HT-29 (cell line): Measurements from ENCODE around the gene PIK3CD. TPM values are rescaled to one million over a fixed set of nuclear protein-coding genes. Genes with fewer than 3 reads are reported as not detected.
A peak's percentile ranks its signal among the peaks of the same experiment; 100 is the strongest.
"Not testable (repeated sequence)": the region's sequence is repeated elsewhere in the genome, so short reads cannot be mapped to it uniquely, and the experiment has no call there.

Source experiments
- DNase-seq: peaks from one replicate; pipeline ENCODE4 v3.0.0-alpha.2; 2015; ENCODE audit warnings: low spot score
- total RNA-seq: library from RNA; depleted of rRNA; stranded (reverse); fragments of >200 nt; shearing (Covaris generic); gene quantifications from 2 replicates; pipeline ENCODE4 v1.2.3, GENCODE V29; 2014

The PIK3CD gene
- total RNA-seq, 1 experiment from 2014 or later: 0.05 TPM

DNA sequence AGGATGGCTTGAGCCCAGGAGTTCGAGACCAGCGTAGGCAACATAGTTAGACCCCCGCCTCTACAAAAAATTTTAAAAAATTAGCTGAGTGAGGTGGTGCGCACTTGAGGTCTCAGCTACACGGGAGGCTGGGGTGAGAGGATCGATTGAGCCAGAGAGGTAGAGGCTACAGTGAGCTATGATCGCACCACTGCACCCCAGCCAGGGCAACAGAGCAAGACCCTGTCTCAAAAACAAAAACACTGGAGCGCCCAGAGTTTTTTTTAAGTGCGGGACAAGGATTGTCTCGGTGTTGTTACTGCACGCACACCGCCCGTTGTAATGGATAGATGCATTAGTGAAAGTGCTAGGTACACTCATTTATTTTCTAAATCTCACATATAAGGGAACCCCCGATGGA lies 37.1 kb downstream of the PIK3CD start:
- no peak for DNase-seq

- DNase-seq: peak; percentile 46
These were observed 37.6 kb downstream of the PIK3CD start for GRCh38 chr1:9689011-9689706.

GRCh38 chr1:9689971-9690381 lies 38.4 kb downstream of the PIK3CD start:
- DNase-seq: no peak

- DNase-seq: no peak
These were observed 39.0 kb downstream of the PIK3CD start for GRCh38 chr1:9690440-9691107.

DNA sequence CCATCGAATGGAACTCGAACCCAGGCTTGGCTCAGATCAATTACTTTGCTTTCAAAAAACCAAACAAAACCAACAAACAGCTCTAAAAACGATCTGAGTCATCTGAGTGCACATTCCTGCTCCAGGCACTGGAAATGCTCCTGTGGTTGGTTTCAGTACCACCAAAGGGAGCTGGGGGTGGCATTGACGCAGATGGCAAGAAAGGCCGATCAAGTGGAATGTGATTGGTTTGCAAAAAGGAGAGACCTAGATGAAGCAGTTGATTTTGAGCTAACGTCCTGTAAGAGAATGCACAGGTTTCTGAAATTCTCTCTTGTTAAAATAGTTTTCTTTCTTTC lies 39.5 kb downstream of the PIK3CD start:
- DNase-seq: no peak

GRCh38 chr1:9691691-9692090 lies 40.2 kb downstream of the PIK3CD start:
- DNase-seq: no peak

- no peak for DNase-seq
These were observed 45.3 kb downstream of the PIK3CD start for GRCh38 chr1:9696793-9697192.

GRCh38 chr1:9699361-9699760 lies 47.8 kb downstream of the PIK3CD start:
- DNase-seq: no peak

DNA sequence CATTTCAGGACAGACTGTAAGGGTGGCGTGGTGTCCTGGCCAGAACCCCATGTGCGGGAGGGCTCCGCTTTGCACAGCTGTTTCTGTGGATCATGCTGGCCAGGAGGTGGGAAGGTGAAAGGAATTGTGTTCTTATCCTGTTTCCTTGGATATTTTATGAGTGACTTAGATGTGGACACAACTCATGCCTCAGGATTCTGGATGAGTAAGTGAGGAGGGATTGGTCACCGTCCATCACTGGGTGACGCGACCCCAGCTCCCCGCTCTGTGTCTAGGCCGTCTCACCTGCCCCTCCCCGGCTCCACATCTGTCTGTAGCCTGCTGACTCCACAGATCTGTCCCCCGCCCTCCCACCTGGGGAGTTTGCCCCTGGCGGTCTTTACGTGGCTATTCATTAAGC lies 48.8 kb downstream of the PIK3CD start:
- DNase-seq: no peak

GRCh38 chr1:9701665-9702064 lies 50.1 kb downstream of the PIK3CD start:
- DNase-seq: no peak

- no peak for DNase-seq
These were observed 51.6 kb downstream of the PIK3CD start for GRCh38 chr1:9703165-9703509.

GRCh38 chr1:9703681-9704080 lies 52.1 kb downstream of the PIK3CD start:
- no peak for DNase-seq

GRCh38 chr1:9705337-9706093 lies 54.0 kb downstream of the PIK3CD start:
- no peak for DNase-seq

DNA sequence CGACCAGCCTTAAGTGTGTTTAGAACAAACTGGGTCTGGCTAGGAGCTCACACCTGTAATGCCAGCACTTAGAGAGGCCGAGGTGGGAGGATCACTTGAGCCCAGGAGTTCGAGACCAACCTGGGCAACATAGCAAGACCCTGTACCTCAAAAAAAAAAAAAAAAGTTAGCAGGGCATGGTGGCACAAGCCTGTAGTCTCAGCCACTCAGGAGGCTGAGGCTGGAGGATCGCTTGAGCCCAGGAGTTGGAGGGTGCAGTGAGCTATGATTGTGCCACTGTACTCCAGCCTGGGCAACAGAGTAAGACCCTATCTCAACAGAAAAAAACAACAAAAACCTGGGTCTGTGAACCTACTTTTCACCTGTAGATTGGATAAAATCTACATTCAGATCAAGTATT lies 54.6 kb downstream of the PIK3CD start:
- DNase-seq: no peak

GRCh38 chr1:9710037-9710436 lies 58.5 kb downstream of the PIK3CD start:
- no peak for DNase-seq

DNA sequence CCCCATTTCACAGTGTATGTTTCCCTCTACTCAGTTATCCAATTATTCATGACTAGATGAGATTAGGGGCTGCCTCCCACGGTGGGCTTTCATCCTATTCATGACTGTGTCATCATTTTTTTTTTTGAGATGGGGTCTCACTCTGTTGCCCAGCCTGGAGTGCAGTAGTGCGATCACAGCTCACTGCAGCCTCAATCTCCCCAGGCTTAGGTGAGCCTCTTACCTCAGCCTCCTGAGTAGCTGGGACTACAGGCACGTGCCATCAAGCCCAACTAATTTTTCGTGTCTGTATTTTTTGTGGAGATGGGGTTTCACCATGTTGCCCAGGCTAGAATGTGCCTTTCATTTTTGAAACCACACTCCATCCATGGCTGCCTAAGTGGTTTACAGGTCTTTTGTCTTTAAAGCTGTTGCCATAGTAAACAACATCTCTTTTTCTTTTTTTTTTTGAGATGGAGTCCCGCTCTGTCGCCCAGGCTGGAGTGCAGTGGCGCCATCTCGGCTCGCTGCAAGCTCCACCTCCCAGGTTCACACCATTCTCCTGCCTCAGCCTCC lies 60.0 kb downstream of the PIK3CD start:
- no peak for DNase-seq

GRCh38 chr1:9712767-9713166 lies 61.2 kb downstream of the PIK3CD start:
- DNase-seq: not testable (repeated sequence)

DNA sequence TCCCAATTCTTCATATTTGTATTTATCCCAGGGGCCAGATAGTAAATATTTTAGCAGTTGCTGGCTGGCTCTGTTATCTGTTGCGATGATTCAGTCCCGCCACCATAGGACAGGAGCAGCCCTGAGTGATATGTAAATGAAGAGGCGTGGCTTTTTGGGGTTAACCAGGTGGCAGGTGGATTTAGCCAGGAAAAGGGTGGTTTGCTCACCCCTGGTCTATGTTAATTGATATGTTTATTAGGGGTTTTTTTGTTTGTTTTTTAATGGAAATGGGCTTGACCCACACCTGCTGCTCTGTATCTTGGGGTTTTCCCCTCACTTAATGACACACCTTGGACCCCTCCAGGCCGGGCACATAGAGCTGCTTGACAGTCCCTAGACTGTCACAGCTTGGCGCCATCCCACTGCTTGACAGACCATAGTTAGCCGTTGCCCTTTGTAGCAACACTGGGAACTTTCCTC lies 62.8 kb downstream of the PIK3CD start:
- no peak for DNase-seq

- DNase-seq: no peak
These were observed 64.2 kb downstream of the PIK3CD start for GRCh38 chr1:9715536-9716226.

- DNase-seq: no peak
These were observed 65.1 kb downstream of the PIK3CD start for GRCh38 chr1:9716404-9717192.
